IMR-90 (cell line): ENCODE measurements around the gene TMEM271.
"Not testable (repeated sequence)": the region's sequence is repeated elsewhere in the genome, so short reads cannot be mapped to it uniquely, and the experiment has no call there.

ENCODE experiments used
- BHLHE40 ChIP-seq: fragments of 150-350 bp; IDR thresholded peaks from 2 replicates; pipeline ENCODE4 v1.6.1; 2016; ENCODE audit warnings: mild to moderate bottlenecking, low read depth, low read length
- CHD1 ChIP-seq: IDR thresholded peaks from 2 replicates; pipeline ENCODE4 v1.6.1; 2012; ENCODE audit warnings: low read depth, low read length, improper control_type of control experiment
- FOS ChIP-seq: fragments of 150-350 bp; IDR thresholded peaks from 2 replicates; pipeline ENCODE4 v1.6.1; 2016; ENCODE audit warnings: low read depth, low read length
- MAZ ChIP-seq: IDR thresholded peaks from 2 replicates; pipeline ENCODE4 v1.6.1; 2012; ENCODE audit warnings: low read depth, mild to moderate bottlenecking, low read length, improper control_type of control experiment, moderate library complexity, borderline replicate concordance
- POLR2A ChIP-seq: IDR thresholded peaks from 2 replicates; pipeline ENCODE4 v1.6.1; 2012; ENCODE audit warnings: mild to moderate bottlenecking, low read depth, low read length
- RAD21 ChIP-seq: IDR thresholded peaks from 2 replicates; pipeline ENCODE4 v1.6.1; 2012; ENCODE audit warnings: low read length, improper control_type of control experiment
- TF ChIP-seq, protein P1 (sequence below): conservative IDR thresholded peaks from 2 replicates; pipeline ENCODE4 v1.5.1; 2012; ENCODE audit warnings: mild to moderate bottlenecking, low read depth, low read length, improper control_type of control experiment
- TF ChIP-seq, protein P2 (sequence below): fragments of 150-350 bp; IDR thresholded peaks from 2 replicates; pipeline ENCODE4 v1.6.1; 2017; ENCODE audit warnings: mild to moderate bottlenecking, antibody characterized with exemption, low read length, low read depth

DNA sequence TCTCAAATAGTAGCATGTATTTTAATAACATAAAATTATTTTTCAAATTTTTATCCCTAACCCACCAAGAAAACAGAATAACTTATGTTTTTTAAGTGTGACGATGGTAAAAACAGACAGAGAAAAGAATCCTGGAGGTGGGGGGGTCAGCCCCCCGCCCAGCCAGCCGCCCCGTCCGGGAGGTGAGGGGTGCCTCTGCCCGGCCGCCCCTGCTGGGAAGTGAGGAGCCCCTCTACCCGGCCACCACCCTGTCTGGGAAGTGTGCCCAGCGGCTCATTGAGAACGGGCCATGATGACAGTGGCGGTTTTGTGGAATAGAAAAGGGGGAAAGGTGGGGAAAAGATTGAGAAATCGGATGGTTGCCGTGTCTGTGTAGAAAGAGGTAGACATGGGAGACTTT, 16.1 kb upstream of the TMEM271 start:
- TF ChIP-seq, protein P1, sequence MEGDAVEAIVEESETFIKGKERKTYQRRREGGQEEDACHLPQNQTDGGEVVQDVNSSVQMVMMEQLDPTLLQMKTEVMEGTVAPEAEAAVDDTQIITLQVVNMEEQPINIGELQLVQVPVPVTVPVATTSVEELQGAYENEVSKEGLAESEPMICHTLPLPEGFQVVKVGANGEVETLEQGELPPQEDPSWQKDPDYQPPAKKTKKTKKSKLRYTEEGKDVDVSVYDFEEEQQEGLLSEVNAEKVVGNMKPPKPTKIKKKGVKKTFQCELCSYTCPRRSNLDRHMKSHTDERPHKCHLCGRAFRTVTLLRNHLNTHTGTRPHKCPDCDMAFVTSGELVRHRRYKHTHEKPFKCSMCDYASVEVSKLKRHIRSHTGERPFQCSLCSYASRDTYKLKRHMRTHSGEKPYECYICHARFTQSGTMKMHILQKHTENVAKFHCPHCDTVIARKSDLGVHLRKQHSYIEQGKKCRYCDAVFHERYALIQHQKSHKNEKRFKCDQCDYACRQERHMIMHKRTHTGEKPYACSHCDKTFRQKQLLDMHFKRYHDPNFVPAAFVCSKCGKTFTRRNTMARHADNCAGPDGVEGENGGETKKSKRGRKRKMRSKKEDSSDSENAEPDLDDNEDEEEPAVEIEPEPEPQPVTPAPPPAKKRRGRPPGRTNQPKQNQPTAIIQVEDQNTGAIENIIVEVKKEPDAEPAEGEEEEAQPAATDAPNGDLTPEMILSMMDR, result not testable (repeated sequence)
- not testable (repeated sequence) for TF ChIP-seq POLR2A, MAZ, RAD21, FOS, BHLHE40, CHD1
- TF ChIP-seq, protein P2, sequence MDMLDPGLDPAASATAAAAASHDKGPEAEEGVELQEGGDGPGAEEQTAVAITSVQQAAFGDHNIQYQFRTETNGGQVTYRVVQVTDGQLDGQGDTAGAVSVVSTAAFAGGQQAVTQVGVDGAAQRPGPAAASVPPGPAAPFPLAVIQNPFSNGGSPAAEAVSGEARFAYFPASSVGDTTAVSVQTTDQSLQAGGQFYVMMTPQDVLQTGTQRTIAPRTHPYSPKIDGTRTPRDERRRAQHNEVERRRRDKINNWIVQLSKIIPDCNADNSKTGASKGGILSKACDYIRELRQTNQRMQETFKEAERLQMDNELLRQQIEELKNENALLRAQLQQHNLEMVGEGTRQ, result not testable (repeated sequence)
